ENCODE data around the gene AKR1C8. TPM values are rescaled to one million over a fixed set of nuclear protein-coding genes. Genes with fewer than 3 reads are reported as not detected.

AKR1C8 gene
- total and polyA plus RNA-seq, 2 of the 13 experiments (the other 11 are each of a cell fraction or from before 2014, with no cell fraction given), result 0.12 TPM; not detected in 1

DNA sequence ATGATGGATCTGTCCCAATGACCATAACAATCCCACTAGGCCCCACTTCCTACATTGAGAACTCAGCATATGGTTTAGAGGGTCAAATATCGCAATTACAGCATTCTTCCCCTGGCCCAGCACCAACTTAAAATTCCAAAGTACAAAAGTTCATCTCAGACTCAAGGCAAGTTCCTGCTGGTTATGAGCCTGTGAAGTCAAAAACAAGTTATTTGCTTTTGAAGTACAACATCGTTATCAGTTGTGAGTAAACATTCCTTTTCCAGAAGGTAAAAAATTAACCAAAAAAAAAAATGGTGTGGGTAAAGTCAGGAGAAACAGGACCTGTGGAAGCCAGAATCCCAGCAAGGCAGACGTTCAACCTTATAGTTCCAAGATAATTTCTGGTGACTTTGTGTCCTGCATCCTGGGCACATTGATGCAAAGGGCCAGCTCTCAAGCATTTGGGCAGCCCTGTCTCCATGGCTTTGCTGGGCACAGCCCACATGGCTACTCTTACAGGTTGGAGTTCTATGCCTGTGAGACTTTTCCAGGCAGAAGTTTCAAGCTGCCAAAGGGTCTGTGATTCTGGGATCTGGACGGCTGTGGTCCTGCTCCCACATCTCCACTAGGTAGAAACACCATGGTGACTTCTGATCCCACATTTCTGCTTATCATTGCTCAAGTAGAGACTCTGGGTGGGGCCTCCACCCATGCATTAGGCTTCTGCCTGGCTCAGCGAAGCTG is 37.5 kb downstream of the AKR1C8 start (continued):
- TF ChIP-seq, protein P1, sequence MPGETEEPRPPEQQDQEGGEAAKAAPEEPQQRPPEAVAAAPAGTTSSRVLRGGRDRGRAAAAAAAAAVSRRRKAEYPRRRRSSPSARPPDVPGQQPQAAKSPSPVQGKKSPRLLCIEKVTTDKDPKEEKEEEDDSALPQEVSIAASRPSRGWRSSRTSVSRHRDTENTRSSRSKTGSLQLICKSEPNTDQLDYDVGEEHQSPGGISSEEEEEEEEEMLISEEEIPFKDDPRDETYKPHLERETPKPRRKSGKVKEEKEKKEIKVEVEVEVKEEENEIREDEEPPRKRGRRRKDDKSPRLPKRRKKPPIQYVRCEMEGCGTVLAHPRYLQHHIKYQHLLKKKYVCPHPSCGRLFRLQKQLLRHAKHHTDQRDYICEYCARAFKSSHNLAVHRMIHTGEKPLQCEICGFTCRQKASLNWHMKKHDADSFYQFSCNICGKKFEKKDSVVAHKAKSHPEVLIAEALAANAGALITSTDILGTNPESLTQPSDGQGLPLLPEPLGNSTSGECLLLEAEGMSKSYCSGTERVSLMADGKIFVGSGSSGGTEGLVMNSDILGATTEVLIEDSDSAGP (CRISPR knock-in tag; IDR thresholded peaks at IDR 0.05; ENCODE audit: borderline replicate concordance), result peak; percentile 51; the same call in 1 of the 2 replicates
- TF ChIP-seq SALL2 (CRISPR knock-in tag; IDR thresholded peaks at IDR 0.05) (no peak), ATF1 (CRISPR knock-in tag; IDR thresholded peaks at IDR 0.05) (no peak; the same call in none of the 2 replicates), HMG20A (CRISPR knock-in tag; IDR thresholded peaks at IDR 0.05; ENCODE audit: borderline replicate concordance) (peak; percentile 96), CBX1 (IDR thresholded peaks at IDR 0.05; ENCODE audit: low read depth) (no peak), THAP11 (CRISPR knock-in tag; IDR thresholded peaks at IDR 0.05) (peak; percentile 66), ZNF558 (CRISPR knock-in tag; IDR thresholded peaks at IDR 0.05; ENCODE audit: borderline replicate concordance) (no peak), IKZF1 (IDR thresholded peaks at IDR 0.05) (no peak), SP1 (IDR thresholded peaks at IDR 0.05) (no peak), SP1 (CRISPR knock-in tag; IDR thresholded peaks at IDR 0.05) (no peak), SAFB2 (CRISPR knock-in tag; IDR thresholded peaks at IDR 0.05; ENCODE audit: borderline replicate concordance, low read depth) (no peak), AGO1 (IDR thresholded peaks at IDR 0.05; ENCODE audit: low read depth, low read length, poor library complexity, severe bottlenecking) (no peak), POLR2A (IDR thresholded peaks at IDR 0.05; ENCODE audit: insufficient read depth in 1 of 2, low read depth in 2 of 2, low read length in 2 of 2) (peak; percentile 68 to 89; a peak in 3 of 4 replicates), THYN1 (CRISPR knock-in tag; IDR thresholded peaks at IDR 0.05; ENCODE audit: borderline replicate concordance, low read depth) (no peak), FOXP1 (IDR thresholded peaks at IDR 0.05) (peak; percentile 84), FOXP1 (CRISPR knock-in tag; IDR thresholded peaks at IDR 0.05) (peak; percentile 95), EEA1 (CRISPR knock-in tag; IDR thresholded peaks at IDR 0.05; ENCODE audit: borderline replicate concordance) (no peak), ZSCAN9 (CRISPR knock-in tag; IDR thresholded peaks at IDR 0.05; ENCODE audit: borderline replicate concordance) (peak; percentile 62), ZNF670 (CRISPR knock-in tag; IDR thresholded peaks at IDR 0.05; ENCODE audit: borderline replicate concordance) (peak; percentile 72; the same call in 1 of the 2 replicates), RXRA (CRISPR knock-in tag; IDR thresholded peaks at IDR 0.05) (peak; percentile 72; the same call in 1 of the 2 replicates), ZNF652 (CRISPR knock-in tag; IDR thresholded peaks at IDR 0.05; ENCODE audit: borderline replicate concordance, low read depth) (peak; percentile 20; the same call in 1 of the 2 replicates)
- TF ChIP-seq, protein P2, sequence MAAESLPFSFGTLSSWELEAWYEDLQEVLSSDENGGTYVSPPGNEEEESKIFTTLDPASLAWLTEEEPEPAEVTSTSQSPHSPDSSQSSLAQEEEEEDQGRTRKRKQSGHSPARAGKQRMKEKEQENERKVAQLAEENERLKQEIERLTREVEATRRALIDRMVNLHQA (CRISPR knock-in tag; IDR thresholded peaks at IDR 0.05), result no peak
- TF ChIP-seq, protein P3, sequence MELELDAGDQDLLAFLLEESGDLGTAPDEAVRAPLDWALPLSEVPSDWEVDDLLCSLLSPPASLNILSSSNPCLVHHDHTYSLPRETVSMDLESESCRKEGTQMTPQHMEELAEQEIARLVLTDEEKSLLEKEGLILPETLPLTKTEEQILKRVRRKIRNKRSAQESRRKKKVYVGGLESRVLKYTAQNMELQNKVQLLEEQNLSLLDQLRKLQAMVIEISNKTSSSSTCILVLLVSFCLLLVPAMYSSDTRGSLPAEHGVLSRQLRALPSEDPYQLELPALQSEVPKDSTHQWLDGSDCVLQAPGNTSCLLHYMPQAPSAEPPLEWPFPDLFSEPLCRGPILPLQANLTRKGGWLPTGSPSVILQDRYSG (CRISPR knock-in tag; IDR thresholded peaks at IDR 0.05), result no peak
- TF ChIP-seq, protein P4, sequence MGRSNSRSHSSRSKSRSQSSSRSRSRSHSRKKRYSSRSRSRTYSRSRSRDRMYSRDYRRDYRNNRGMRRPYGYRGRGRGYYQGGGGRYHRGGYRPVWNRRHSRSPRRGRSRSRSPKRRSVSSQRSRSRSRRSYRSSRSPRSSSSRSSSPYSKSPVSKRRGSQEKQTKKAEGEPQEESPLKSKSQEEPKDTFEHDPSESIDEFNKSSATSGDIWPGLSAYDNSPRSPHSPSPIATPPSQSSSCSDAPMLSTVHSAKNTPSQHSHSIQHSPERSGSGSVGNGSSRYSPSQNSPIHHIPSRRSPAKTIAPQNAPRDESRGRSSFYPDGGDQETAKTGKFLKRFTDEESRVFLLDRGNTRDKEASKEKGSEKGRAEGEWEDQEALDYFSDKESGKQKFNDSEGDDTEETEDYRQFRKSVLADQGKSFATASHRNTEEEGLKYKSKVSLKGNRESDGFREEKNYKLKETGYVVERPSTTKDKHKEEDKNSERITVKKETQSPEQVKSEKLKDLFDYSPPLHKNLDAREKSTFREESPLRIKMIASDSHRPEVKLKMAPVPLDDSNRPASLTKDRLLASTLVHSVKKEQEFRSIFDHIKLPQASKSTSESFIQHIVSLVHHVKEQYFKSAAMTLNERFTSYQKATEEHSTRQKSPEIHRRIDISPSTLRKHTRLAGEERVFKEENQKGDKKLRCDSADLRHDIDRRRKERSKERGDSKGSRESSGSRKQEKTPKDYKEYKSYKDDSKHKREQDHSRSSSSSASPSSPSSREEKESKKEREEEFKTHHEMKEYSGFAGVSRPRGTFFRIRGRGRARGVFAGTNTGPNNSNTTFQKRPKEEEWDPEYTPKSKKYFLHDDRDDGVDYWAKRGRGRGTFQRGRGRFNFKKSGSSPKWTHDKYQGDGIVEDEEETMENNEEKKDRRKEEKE (IDR thresholded peaks at IDR 0.05), result no peak
- TF ChIP-seq, protein P5, sequence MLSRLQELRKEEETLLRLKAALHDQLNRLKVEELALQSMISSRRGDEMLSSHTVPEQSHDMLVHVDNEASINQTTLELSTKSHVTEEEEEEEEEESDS (CRISPR knock-in tag; IDR thresholded peaks at IDR 0.05; ENCODE audit: borderline replicate concordance), result no peak; the same call in 1 of the 2 replicates

All from HepG2 (cell line).